GM21786 (cell line): Measurements from ENCODE around the gene OSCP1.

Experiments
- ATAC-seq: cut with Tn5 transposase; IDR thresholded peaks from one replicate; pipeline ENCODE4 v1.9.1; 2021; ENCODE audit not compliant: unreplicated experiment

Gene OSCP1

DNA sequence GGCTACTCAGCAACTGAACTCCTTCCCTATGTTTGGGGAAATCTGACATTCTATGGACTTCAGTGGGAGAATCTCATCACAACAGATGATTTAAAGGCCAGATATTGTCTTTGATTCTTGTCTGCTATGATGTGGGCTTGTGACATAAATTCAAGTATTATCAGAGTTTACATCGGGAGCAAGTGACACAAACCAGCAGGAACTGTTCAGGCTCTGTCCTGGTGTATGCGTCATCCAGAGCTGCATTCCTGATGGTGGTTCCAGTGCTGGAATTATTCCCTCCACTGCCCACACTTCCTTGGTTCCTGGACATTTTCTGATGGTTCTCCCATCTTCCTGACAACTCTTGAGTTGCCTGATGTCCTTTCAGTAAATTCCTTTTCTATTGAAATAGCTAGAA, 41.8 kb downstream of the OSCP1 start:
- no peak for ATAC-seq

DNA sequence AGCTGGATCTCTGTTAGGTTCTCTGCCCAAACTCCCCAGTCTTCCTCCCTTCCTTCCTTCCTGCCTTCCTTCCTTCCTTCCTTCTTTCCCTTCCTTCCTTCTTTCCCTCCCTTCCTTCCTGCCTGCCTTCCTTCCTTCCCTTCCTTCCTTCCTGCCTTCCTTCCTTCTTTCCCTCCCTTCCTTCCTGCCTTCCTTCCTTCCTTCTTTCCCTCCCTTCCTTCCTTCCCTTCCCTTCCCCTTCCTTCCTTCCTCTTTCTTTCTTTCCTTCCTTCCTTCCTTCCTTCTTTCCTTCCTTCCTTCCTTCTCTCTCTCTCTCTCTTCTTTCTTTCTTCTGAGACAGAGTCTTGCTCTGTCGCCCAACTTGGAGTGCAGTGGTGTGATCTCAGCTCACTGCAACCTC, 43.8 kb downstream of the OSCP1 start:
- no peak for ATAC-seq

DNA sequence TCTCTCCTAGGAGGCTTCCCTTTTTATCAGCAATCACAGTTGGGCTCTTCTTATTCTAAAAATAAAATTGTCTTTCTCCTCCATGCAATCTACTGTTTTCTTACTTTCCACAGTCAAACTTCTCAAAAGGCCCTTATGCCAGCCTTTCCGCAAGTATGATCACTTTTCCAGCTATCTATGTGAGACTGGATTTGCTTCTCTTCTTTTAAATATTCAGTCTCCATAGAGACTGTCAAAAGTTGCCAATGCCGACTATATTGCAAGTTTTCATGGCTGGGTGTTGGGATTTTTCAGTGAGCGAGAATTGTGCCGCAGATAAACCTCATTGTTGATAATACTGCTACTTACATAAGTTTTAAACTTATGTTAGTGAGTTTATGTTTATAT, 47.8 kb downstream of the OSCP1 start:
- no peak for ATAC-seq

DNA sequence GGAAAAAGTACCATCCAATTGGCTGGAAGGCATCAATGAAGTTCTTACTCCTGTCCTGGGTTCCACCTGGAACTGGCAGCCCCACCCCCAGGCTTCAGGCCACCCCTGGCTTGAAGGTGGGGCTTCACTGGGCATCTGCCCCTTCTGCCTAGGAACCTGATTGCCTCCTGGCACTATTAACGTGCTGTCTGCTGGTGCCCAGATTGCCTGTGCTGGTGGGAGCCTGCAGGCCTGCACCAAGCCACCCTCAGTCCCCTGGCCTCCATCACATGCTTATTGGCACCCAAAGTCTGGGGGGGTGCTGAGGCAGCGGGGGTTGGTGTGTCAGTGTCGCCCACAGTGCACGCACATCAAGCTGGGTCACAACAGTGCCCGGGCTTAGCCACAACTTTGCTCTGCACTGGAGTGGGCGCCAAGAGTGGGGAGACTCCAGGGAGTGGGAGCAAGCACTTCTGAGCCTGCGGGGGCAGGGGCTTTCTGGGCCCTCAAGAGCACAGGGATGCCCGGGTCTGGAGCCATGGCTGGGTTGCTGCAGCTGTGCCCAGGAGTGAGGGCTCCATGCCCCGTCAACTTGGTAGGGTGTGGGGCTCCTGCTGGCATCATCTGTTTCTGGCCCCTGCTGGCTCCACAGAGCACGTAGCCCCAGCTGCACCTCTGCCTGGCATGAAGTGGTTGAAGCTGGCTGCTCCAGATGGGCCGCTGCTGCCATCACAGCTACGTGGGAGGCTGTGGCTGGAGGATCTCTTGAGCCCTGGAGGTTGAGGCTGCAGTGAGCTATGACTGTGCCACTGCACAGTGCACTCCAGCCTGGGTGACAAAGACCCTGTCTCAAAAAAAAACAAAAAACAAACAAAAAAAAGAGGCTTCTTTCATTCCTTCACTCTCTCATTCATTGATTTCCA, 48.4 kb downstream of the OSCP1 start:
- ATAC-seq, result no peak

DNA sequence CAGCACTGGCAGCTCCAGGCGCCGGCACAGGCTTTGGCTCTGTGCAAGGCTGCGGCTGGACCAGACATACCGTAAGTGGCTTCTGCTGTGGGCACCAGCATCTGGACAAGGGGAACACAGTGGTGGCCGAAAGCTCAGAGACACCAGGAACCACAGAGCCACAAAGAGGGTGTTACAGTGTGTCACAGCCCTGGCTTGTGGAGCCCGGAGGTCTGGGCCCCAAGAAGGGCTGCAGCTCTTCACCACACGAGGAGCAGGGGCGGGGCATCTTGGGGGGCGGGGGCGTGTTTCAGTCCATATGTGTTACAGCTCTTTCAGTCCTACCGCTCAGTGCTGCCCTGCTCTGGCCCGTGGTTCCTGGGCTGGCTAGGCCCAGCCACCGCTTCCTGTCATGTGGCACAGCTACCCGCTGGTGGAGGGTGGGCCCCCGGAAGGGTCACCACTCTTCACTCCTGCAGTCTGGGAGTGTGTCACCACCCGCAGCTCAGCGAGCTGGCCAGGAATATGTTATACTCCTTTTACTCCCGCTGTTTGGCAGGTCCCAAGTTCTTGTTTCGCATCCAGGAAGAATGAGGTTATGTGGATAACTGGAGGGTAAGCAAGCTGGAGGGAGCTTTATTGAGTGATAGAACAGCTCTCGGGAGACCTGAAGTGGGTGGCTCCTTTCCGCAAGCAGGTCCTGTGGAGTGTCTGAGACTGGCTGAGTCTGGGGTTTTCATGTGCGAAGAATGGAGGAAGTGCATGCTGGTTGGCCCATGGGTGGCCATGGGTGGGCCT, 49.2 kb downstream of the OSCP1 start:
- peak; percentile 42 for ATAC-seq

DNA sequence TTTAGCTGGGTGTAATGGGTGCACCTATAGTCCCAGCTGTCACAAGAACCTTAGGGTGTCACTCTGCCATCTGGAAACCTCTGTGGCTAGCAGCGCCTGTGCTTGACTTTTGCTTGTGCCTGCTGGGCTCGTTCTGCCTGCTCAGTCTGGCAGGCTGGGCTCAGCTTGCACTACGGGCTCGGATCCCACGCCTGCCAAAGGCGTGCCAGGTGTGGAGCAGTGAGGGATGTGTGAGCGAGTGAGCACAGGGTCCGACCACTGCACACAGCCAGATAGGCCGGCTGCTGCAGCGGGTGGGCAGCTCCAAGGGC, 49.8 kb downstream of the OSCP1 start:
- no peak for ATAC-seq

DNA sequence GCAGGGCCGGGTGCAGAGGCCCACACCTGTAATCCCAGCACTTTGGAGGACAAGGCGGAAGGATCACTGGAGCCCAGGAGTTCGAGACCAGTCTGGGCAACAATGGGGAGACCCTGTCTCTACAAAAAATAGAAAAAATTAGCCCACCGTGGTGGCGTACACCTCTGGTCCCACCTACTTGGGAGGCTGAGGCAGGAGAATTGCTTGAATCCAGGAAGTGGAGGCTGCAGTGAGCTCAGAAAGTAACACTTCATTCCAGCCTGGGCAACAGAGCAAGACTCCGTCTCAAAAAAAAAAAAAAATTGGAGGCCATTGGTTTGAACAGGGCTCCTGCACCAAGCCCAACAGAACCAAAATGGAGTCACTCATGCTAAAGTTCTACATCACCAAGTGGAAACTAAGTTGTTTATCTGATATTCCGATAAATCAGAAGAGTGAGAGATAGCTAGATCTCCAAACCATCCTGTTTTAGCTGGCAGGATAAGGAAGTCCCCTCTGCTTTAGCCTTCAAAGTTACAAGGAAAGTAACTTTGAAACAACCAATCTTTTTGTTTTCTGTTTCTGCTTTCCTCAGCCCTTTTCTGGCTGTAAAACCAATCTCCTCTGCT, 51.8 kb downstream of the OSCP1 start:
- ATAC-seq, result no peak

DNA sequence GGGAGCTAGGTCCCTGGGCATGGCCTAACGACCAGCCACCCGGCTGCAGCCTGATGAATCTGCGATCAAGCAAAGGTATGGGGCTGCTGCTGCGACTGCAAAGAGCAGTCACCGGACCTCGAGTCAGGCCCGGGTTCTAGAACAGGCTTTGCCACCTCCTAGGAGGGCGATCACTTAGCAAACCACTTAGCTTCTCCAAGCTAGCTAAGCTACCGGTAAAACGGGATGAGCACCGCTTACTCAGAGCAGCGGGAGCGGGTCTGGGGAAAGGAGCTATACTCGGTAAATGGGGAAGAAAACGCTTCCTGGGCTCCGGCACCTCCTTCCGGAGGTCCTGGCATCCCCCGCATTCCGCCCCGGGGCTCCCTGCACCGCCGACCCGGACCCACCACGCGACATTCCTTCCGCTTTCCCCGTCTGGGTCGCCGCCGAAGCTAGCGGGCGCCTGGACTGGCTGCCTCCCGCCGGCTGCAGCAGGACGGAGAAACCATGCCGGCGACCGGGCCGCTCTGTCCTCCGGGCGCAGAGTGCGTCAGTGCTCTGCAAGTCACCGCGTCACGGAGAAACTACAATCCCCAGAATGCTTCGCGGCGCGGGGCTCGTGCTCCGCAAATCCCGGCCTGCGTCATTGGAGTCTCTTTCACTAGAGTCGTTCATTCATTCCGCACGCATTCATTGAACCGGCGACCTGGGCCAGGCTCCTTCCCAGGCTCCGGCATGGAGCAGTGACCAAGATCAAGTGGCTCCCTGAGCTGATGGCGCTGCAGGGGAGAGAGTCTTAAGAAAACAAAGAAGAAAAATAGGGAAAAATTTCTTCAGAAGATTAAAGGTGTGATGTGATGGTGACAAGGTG, 52.6 kb downstream of the OSCP1 start, which contains the start of gene LSM10:
Gene LSM10 (minus strand): TSS at position 531 of the 853 bp plus-strand sequence. CDS start 3,779 bp downstream, outside the sequence.
- peak; percentile 83 for ATAC-seq

DNA sequence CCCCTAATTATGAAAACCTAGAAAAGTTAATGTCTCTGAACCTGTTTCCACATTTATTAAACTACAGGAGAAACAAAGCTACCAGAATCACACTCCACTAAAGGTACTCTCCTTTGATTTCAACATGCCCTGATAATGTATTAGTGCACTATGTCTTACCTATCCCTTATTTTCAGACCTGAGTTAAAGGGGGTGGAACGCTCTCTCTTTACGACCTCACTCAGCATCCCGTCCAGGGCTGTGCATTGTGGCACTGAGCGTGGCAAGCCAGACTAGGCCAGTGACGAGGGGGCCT, 53.2 kb downstream of the OSCP1 start:
- peak; percentile 11 for ATAC-seq

DNA sequence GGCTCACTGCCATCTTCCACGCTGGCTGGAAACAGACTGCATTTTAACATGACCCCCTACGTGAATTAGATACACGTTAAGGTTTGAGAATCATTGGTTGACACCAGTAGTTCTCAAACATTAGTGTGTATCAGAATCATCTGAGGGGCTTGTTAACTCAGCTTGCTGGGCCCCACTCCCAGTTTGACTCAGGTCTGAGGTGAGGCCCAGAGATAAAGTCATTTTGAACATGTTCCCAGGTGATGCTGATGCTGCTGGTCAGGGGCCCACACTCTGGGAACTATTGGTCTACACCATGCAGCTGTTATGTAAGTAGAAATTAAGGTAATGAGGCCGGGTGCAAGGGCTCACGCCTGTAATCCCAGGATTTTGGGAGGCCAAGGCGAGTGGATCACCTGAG, 53.9 kb downstream of the OSCP1 start:
- no peak for ATAC-seq

DNA sequence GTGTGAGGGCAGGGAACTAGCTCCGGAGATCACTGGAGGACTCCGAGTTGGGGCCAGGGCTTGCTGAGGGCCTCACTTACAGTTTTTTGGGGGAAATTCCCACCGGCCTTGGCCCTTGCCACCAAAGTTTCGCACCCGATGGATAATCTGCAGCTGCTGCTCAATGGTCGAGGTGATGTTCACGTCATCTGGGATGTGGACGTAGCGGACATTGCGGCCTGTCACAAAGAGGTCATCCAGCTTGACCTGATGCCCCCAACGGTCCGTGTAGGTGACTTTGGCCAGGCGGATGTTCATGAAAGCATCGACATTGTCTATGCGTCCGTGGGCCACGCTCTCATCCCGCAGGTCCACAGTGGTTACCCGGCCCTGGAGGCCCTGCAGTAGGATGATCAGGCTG, 56.6 kb downstream of the OSCP1 start:
- ATAC-seq, result no peak

DNA sequence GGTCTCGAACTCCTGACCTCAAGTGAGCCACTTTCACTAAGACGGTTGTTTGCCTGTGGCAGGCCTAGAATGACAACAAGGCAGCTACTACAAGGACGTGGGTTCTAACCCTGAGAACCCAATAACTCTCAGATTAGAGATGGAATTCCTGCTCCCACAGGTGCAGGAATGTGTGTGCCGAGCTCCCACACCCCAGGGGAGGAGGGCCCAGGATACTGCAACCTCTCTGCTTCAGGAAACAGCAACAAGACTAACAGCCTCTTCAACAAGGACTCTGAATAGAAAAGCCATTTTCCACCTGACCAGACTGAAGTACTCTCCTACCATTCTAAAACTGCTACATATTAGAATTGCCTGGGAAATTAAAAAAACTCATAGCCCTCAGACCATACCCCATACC, 57.4 kb downstream of the OSCP1 start:
- no peak for ATAC-seq

DNA sequence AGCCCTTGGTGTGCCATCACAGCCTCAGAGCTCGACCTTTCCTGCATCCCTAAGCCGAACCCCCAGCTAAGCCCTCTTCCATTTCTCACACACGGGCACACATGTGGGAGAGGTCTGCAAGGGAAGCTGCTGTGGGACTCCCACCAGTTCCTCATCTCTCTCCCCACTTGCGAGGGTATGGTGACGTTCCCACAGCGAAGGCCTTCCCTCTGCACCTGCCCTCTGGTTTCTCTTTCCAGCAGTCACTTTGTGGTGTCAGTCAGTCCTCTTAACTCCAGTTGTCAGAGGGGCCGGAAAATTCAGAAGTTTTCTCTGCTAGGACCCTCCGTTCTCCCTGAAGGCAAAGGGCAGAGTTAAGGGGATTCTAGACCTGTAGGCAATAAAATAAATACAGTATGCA, 59.0 kb downstream of the OSCP1 start:
- ATAC-seq, result no peak

DNA sequence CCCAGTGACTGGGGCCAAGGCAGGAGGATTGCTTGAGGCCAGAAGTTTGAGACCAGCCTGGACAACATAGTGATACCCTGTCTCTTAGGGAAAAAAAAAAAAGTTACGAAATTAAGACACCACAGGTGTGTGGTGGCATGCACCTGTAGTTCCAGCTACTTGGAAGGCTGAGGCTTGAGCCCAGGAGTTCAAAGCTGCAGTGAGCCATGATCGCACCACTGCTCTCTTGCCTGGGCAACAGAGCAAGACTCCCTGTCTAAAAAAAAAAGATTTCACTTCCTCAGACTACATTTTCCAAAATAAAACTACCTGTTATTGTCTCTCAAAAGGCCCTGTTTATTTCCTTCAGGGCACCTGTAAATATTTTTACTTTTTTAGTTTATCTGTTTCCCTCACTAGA, 59.8 kb downstream of the OSCP1 start:
- ATAC-seq, result no peak

DNA sequence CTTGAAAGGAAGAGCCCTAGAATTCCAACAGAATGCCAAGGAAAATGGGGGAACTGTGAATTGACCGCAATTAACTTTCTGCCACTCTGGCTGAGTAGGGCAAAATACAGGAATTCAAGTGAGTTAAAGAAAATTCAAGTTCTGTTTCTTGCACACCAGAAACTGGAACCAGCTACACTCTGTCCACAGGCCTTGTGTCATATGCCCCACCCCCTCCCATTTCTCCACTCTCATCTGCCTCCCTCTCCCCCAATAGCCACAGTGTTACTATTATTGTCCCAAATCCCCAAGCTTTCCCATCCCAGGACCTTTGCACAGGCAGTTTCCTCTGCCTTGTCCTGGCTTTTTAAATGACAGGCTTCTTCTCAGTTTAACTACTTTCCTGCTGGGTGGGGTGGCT, 60.3 kb downstream of the OSCP1 start:
- ATAC-seq, result no peak

DNA sequence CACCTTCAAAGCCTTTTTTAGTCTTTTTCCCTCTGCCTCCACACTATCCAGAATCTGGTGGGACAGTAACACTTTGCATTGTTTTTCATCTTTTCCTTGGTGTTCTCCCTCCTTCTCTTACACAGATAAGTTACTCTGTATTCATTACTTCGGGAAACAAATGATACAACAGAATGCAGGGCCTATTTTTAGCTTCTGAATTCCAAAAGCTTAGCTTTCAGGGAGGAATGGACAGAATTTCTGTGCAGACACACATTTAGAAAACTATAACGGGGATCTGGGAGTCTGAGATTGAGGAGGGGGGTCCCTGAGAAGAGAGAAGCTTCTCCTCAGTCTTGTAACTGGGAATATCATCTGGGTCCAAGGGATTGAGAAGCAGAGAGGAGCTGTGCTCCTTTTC, 61.0 kb downstream of the OSCP1 start:
- ATAC-seq, result no peak

DNA sequence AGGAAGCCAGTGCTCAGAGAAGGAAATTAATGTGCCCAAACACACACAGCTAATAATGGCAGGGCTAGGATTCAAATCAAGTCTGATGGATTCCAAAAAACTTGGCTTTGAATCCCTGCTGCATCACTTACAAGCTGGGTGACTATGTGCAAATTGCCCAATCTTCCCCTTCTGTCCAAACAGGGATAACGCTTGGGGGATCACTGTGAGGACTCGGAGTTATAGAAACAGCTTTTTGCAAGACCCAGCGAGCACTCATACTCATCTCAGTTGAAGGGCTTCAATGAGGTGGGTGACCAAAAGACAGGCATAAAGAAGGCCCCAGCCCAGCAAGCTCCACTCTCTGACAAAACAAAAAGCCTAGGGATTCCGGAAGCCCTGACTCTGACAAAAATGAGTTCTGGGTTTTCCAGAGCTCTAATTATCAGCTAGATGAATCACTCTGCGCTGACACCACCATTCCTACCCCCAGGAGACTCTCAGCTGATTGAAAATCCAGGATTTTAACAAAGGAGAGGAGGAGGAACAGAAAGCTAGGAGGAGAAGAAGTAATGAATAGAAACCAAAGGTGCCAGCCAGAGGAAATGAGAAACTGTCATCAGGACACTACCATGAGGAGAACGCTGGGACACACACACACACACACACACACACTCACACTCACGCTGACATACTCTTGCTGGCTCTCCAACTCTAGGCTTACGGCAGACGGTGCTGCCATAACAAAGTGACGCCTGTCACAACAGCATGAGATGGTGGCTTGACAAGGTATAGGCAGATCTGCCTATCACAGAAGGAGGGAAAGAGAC, 62.9 kb downstream of the OSCP1 start:
- ATAC-seq, result no peak

DNA sequence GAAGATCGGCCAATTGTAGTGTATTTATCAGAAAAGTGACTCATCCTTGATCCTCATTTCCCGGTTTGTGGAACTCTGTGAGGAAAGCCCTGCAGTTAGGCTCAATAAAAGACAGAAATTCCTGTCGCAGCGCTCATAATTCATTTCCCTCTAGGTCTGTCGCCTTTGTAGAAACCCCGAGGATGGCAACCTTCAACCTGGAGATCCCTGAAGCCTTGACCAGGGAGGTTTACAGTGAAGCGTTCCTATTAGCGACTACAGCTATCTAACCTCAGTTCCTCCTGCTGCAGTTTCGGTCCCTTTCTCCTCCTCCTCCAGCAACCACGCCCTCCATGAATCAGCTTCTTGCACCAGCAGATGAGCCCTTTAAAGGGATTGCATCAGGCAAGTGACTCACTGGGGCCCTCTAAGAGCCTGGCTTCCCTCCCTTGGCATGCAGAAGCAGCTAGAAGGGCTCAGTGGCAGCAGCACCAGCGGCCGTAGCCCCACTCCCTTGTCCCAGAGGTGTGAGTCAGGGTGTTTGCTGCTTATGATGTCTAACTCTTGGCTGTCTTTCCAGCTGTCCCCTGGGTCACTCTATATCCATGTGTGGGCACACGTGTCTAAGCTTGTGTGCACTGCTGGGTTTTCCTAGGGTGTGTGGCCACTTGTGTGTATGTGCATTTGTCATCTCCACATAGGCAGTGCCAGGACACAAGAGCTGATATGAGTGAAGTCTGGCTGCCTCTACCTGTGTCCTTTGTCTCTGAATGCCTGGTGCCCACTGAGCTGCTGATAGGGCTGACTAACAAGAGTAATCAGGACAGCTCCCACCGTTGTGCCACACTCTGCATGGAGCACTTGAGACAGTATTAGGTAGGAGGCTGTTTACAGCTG, 63.7 kb downstream of the OSCP1 start:
- peak; percentile 48 for ATAC-seq
